ENCODE results near the gene PIAS3. TPM values are rescaled to one million over a fixed set of nuclear protein-coding genes. Genes with fewer than 3 reads are reported as not detected.

PIAS3 gene
- total and polyA plus RNA-seq, 4 experiments from 2014 or later = 8.8 to 33.6 (median 24.1) TPM

Small RNA genes within 50 kb of the gene (microRNA-seq; reads per million reads assigned to microRNA genes)
- not detected for gene MIR6736 (ENCODE audit: borderline microRNAs expressed, borderline number of aligned reads, borderline replicate concordance)

Other genes with a start within 250 kb of the PIAS3 start
- not detected for gene PDZK1, start 151.7 kb downstream of the PIAS3 start, total RNA-seq
- gene PDZK1, start 151.7 kb downstream of the PIAS3 start, polyA plus RNA-seq = under 1 TPM in 1 of 2 donors, not detected in 1; 0.45 TPM
- not detected for gene CD160, start 139.6 kb downstream of the PIAS3 start, total RNA-seq
- gene CD160, start 139.6 kb downstream of the PIAS3 start, polyA plus RNA-seq = under 1 TPM in 1 of 2 donors, not detected in 1; 0.16 TPM
- 10 to 100 TPM; 15.2 to 15.3 TPM for gene RNF115, start 35.0 kb downstream of the PIAS3 start, total RNA-seq
- 1 to 10 TPM; 3.3 to 7.6 TPM for gene RNF115, start 35.0 kb downstream of the PIAS3 start, polyA plus RNA-seq
- 10 to 100 TPM; 43.5 to 44.8 TPM for gene POLR3C, start 34.9 kb downstream of the PIAS3 start, total RNA-seq
- gene POLR3C, start 34.9 kb downstream of the PIAS3 start, polyA plus RNA-seq = 10 to 100 TPM; 43.5 to 52.0 TPM
- gene NUDT17, start 13.5 kb downstream of the PIAS3 start, total RNA-seq = 1 to 10 TPM; 3.1 to 5.6 TPM
- gene NUDT17, start 13.5 kb downstream of the PIAS3 start, polyA plus RNA-seq = 1 to 10 TPM; 3.0 to 3.7 TPM
- not detected for gene ANKRD35, start 26.8 kb upstream of the PIAS3 start, total RNA-seq
- under 1 TPM in 1 of 2 donors, not detected in 1; 0.34 TPM for gene ANKRD35, start 26.8 kb upstream of the PIAS3 start, polyA plus RNA-seq
- gene ITGA10, start 51.0 kb upstream of the PIAS3 start, total RNA-seq = 1 to 10 TPM; 5.4 to 5.5 TPM
- under 1 TPM; 0.17 to 0.30 TPM for gene ITGA10, start 51.0 kb upstream of the PIAS3 start, polyA plus RNA-seq
- gene PEX11B, start 59.6 kb upstream of the PIAS3 start, total RNA-seq = 10 to 100 TPM; 34.7 to 38.7 TPM
- 10 to 100 TPM; 54.4 to 55.3 TPM for gene PEX11B, start 59.6 kb upstream of the PIAS3 start, polyA plus RNA-seq
- gene RBM8A, start 68.4 kb upstream of the PIAS3 start, total RNA-seq = 100 to 1,000 TPM; 116 to 122 TPM
- gene RBM8A, start 68.4 kb upstream of the PIAS3 start, polyA plus RNA-seq = 100 to 1,000 TPM; 129 to 169 TPM
- 10 to 100 TPM; 64.5 to 66.1 TPM for gene LIX1L, start 98.9 kb upstream of the PIAS3 start, total RNA-seq
- 10 to 100 TPM; 35.3 to 35.7 TPM for gene LIX1L, start 98.9 kb upstream of the PIAS3 start, polyA plus RNA-seq
- 1 to 10 TPM; 1.8 to 2.1 TPM for gene ANKRD34A, start 105.5 kb upstream of the PIAS3 start, total RNA-seq
- gene ANKRD34A, start 105.5 kb upstream of the PIAS3 start, polyA plus RNA-seq = under 1 TPM in 1 of 2 donors, not detected in 1; 0.60 TPM
- 10 to 100 TPM; 36.6 to 38.3 TPM for gene POLR3GL, start 105.6 kb upstream of the PIAS3 start, total RNA-seq
- gene POLR3GL, start 105.6 kb upstream of the PIAS3 start, polyA plus RNA-seq = 100 to 1,000 TPM in 1 of 2 donors, 10 to 100 TPM in 1; 95.3 to 164 TPM
- gene TXNIP, start 137.5 kb upstream of the PIAS3 start, total RNA-seq = 100 to 1,000 TPM; 933 to 985 TPM
- 1,000 to 10,000 TPM; 4,275 to 4,310 TPM for gene TXNIP, start 137.5 kb upstream of the PIAS3 start, polyA plus RNA-seq
- gene HJV, start 162.7 kb upstream of the PIAS3 start, total RNA-seq = not detected
- gene HJV, start 162.7 kb upstream of the PIAS3 start, polyA plus RNA-seq = not detected

Data from CD4-positive, alpha-beta memory T cell (primary cell).